ENCODE results near the gene ANO10.

ANO10 gene

GRCh38 chr3:43326891-43327581, 294.8 kb downstream of the ANO10 start:
- in situ Hi-C loops (cut with MboI; ENCODE audit: low sequenced_read_pairs), result no loop called here

DNA sequence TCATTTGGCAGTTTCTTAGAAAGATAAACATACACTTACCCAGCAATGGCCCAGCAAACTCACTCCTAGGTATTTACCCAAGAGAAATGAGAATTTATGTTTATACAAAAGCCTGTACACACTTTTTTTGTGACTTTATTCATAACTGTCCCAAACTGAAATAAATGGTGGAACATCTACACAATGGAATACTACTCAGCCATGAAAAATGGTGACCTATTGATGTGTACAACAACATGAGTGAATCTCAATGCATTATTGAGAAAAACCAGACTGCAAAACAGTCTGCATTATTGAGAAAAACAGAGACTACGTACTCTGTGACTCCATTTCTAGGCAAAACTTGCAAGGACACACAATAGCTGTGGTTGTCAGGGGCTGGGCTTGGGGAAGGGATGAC, 298.3 kb downstream of the ANO10 start:
- in situ Hi-C loops (cut with MboI; ENCODE audit: low sequenced_read_pairs), result no loop called here

DNA sequence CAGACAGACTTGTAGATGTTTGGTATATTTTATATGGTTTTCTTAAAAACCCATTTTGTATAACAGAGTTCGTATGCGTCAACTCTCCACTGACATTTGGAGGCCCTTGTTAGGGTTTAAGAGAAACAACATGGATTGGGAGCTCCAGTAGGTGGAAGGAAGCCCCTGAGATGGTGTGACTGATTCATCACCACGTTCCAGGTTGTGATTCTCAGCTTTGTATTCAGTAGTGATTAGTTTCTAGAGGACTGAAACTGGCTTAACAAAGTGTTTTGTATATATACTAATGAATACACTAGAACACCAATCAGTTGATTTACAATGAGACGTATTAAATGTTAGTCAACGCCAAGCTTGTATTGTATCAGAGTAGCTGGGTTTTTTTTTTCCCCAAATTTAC, 301.5 kb downstream of the ANO10 start:
- in situ Hi-C loops (cut with MboI; ENCODE audit: low sequenced_read_pairs), result no loop called here

DNA sequence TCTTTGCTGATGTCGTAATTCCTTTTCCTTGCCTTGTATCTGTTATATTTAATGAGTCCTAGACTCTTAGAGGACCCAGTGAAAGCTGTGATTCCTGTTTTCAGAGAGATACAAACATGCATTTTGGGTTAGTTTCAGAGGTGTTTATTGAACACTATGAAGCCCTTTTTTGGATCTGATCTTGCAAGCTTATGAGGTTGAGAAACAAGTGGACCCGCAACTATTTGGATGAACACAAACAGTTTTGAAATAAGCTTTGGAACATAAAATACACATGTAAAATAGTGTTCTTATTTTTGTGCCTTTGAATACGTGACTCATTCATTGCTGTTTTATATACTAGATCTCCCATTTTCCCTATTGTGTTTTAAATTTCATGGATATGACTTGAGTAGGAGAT, 302.0 kb downstream of the ANO10 start:
- in situ Hi-C loops (cut with MboI; ENCODE audit: low sequenced_read_pairs), result no loop called here

DNA sequence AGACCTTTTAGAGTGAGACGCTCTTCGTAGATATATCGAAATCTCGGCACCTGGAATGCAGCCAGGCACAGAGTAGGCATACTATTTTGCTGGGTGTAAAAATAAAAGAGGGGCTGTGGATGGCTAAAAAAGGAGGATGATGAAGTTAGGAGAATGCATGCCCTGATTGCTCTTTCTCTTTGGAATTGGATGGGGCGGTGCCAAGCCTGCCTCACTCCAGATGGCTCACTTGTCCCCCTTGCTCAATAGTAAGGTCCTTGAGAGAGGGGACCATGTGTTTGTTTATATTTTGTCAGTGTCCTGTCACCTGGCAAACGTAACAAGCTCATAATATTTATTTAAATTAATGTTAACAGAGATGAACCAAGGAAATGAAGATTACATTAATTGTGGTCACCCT, 302.4 kb downstream of the ANO10 start:
- in situ Hi-C loops (cut with MboI; ENCODE audit: low sequenced_read_pairs), result no loop called here

DNA sequence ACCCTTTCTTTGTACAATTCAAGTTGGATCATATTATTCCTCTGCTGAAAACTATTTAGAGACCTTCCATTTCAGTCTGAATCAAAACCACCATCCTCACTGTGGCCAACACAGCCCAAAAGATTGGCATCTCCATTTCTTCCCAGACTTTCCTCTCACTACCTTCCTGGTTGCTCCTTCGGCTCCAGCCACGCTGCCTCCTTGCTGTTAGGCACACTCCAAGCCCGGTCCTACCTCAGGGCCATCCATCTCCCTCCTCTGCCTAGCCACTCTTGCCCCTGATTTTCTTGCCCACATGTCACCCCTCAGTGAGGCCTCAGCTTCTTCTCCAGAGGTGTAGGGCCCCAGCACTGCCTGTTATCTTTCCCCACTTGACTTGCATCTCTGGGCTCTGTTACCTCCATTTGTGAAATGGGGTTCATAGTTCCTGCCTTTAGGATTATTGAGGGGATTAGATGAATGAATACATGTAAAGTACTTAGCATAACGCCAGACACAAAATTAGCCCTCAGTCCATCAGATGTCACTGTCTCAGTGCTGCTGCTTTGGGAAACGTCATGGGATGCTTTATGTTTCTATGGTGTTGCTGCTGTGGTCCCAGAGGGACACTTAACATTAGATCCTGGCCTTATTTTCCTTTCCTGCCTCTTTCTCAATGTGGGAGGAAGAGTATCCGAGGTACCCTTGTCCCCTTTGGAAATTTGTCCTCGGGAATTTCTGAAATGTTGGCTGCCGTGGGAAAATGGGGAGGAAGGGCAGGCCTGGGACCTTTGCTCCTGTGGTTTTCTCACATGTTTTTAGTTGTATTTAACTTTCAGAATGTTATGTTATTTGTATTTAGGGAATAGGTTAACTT, 304.1 kb downstream of the ANO10 start:
- in situ Hi-C loops (cut with MboI; ENCODE audit: low sequenced_read_pairs), result no loop called here

DNA sequence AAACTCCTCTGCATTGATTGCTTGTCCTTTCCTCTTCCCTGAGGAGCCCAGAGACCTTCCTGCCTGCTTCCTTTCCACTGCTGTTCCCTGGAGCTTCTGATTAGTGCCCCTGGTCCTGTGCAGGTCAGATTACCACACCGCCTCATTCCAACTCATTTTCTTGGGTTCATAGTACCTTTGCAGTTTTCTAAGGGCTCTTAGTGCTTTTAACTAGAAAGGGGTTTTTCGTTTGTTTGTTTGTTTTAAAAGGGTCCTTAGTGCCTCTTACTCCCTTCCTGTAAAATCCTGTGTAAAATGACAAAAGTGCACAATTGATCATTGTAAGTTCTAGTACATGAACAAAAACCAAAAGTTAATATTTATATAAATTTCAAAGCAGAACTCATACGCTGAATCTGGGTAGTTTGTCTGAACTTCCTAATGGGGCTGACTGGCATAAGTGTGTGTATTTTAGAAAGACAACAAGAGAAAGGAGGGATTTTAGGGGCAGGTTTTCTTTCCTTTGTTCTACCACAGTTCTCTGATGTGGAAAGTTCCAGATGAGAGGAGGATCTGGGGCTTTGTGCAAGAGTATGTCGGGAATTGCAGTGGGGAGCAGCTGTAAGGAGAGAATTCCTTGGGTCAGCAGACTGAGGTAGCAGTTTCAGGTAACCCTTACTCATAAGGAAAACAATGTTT, 304.9 kb downstream of the ANO10 start:
- in situ Hi-C loops (cut with MboI; ENCODE audit: low sequenced_read_pairs), result no loop called here

All from HL-60/S4 treated with phorbol 12-myristate 13-acetate at 8.2 ng/mL for 4 days and 3 days (cell line).